GM23248 (cell line): Measurements from ENCODE around the gene ZFPM1.

ENCODE experiments used
- EZH2 ChIP-seq: fragments of 200-600 bp; sonication (generic); IDR thresholded peaks from 2 replicates; pipeline ENCODE4 v1.6.1; 2018; ENCODE audit warnings: antibody characterized with exemption, mild to moderate bottlenecking; ENCODE audit not compliant: insufficient read depth, poor library complexity, severe bottlenecking
- EZH2phosphoT487 ChIP-seq: fragments of 200-600 bp; sonication (generic); IDR thresholded peaks from 2 replicates; pipeline ENCODE4 v1.6.1; 2018; ENCODE audit warnings: antibody characterized with exemption, moderate library complexity, mild to moderate bottlenecking, low read depth; ENCODE audit not compliant: insufficient read depth

DNA sequence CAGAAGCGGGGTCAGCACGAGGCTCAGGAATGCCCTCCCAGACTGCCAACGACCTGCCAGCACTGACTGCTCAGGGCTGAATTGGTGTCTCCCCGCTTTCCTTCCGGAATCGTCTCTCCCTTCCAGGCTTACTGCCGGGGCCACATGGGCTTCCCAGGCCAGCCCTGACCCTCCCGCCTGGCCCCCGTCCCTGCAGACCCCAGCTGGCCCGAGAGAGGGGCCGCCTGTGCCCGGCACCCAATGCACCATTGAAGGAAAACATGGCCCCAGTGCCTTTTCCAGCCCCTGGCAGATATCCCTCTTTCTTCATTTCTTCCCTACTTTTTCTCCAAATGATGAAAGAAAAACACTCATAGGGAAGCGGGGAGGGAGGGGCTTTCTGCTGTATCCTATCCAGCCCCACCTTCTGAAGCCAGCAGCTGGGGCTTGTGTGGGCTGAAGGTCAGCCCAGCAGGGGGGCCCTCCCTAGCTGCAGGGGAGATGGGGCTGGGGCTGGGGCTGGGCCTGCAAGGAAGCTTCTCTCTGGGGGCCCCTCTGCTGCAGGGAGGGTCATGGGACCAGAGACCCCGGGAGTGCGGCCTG, 44.4 kb upstream of the ZFPM1 start:
- no peak for TF ChIP-seq EZH2
- no peak for TF ChIP-seq EZH2phosphoT487
